HCT116 (cell line): ENCODE results near the gene VEPH1.

ENCODE experiments used
- CBX3 ChIP-seq: IDR thresholded peaks from 2 replicates; pipeline ENCODE4 v1.6.1; 2012; ENCODE audit warnings: low read depth
- CEBPB ChIP-seq: IDR thresholded peaks from 2 replicates; pipeline ENCODE4 v1.6.1; 2012; ENCODE audit warnings: low read depth
- CTCF ChIP-seq, 3 experiments: fragments of 200-600 bp in 1 of 3; sonication (generic) in 1 of 3; IDR thresholded peaks in 2 of 3; conservative IDR thresholded peaks in 1 of 3; 2 replicates each; pipeline ENCODE4 v1.5.1; 2012 to 2017; ENCODE audit warnings: low read depth in 2 of 3, low read length in 2 of 3, antibody characterized with exemption in 1 of 3, borderline replicate concordance in 1 of 3, control low read depth in 1 of 3, mild to moderate bottlenecking in 1 of 3, mixed read lengths in 1 of 3, mixed run types in 1 of 3, moderate library complexity in 1 of 3; ENCODE audit not compliant: insufficient read depth in 1 of 3
- EGR1 ChIP-seq: IDR thresholded peaks from 2 replicates; pipeline ENCODE4 v1.6.1; 2012; ENCODE audit warnings: low read depth
- EZH2 ChIP-seq: fragments of 200-600 bp; sonication (generic); IDR thresholded peaks from 2 replicates; pipeline ENCODE4 v1.6.1; 2017; ENCODE audit warnings: antibody characterized with exemption, mixed run types
- POLR2A ChIP-seq: IDR thresholded peaks from 2 replicates; pipeline ENCODE4 v1.7.0; 2011; ENCODE audit warnings: borderline replicate concordance; ENCODE audit not compliant: insufficient read depth, insufficient read length; ENCODE audit errors: extremely low read depth
- POLR2AphosphoS5 ChIP-seq: IDR thresholded peaks from 2 replicates; pipeline ENCODE4 v1.6.1; 2011; ENCODE audit warnings: mild to moderate bottlenecking, low read depth, low read length, moderate library complexity
- RAD21 ChIP-seq: IDR thresholded peaks from 2 replicates; pipeline ENCODE4 v1.6.1; 2012; ENCODE audit warnings: low read depth, mild to moderate bottlenecking
- REST ChIP-seq: IDR thresholded peaks from 2 replicates; pipeline ENCODE4 v1.6.1; 2012; ENCODE audit warnings: low read depth
- SIN3A ChIP-seq: IDR thresholded peaks from 2 replicates; pipeline ENCODE4 v1.6.1; 2012; ENCODE audit warnings: low read depth
- SP1 ChIP-seq: IDR thresholded peaks from 2 replicates; pipeline ENCODE4 v1.6.1; 2012; ENCODE audit warnings: low read depth
- TCF7L2 ChIP-seq: IDR thresholded peaks from 2 replicates; pipeline ENCODE4 v1.7.0; 2011; ENCODE audit warnings: borderline replicate concordance, inconsistent platforms; ENCODE audit not compliant: insufficient read depth, insufficient read length; ENCODE audit errors: extremely low read depth
- YY1 ChIP-seq: IDR thresholded peaks from 2 replicates; pipeline ENCODE4 v1.6.1; 2011; ENCODE audit warnings: low read length, low read depth, moderate library complexity, mild to moderate bottlenecking; ENCODE audit not compliant: insufficient replicate concordance; ENCODE audit errors: extremely low read depth
- ZNF274 ChIP-seq: fragments of 200-500 bp; sonication (Bioruptor generic); IDR thresholded peaks from 2 replicates; pipeline ENCODE4 v1.6.1; 2014; ENCODE audit warnings: mild to moderate bottlenecking, low read depth, low read length, inconsistent platforms

- no peak for TF ChIP-seq TCF7L2
- no peak for TF ChIP-seq REST
- no peak for TF ChIP-seq CTCF (IDR thresholded peaks at IDR 0.05 in 2 of 3, conservative IDR thresholded peaks at IDR 0.05 in 1 of 3; ENCODE audit: borderline replicate concordance in 1 of 3, insufficient read depth in 1 of 3, low read depth in 2 of 3, low read length in 2 of 3)
- TF ChIP-seq EGR1: no peak
- TF ChIP-seq POLR2A: no peak
- TF ChIP-seq POLR2AphosphoS5: no peak
- TF ChIP-seq SP1: no peak
- no peak for TF ChIP-seq CEBPB
- TF ChIP-seq ZNF274: no peak
- no peak for TF ChIP-seq SIN3A
- TF ChIP-seq EZH2: no peak
- TF ChIP-seq YY1: no peak
- TF ChIP-seq CBX3: no peak
- no peak for TF ChIP-seq RAD21
These were observed 235.2 kb downstream of the VEPH1 start for GRCh38 chr3:157268026-157268425.
